DMS114 treated with DMSO at 0.1 percent for 48 hours (cell line): Measurements from ENCODE around the gene ABCA10.
"Not testable (repeated sequence)": the region's sequence is repeated elsewhere in the genome, so short reads cannot be mapped to it uniquely, and the experiment has no call there.

Experiments
- DNase-seq: peaks from one replicate; lab custom pipeline; 2025; ENCODE audit not compliant: unreplicated experiment; lab: John Stamatoyannopoulos, UW

The ABCA10 gene

GRCh38 chr17:69228018-69228417, 606 bp downstream of the ABCA10 start:
- no peak for DNase-seq

DNA sequence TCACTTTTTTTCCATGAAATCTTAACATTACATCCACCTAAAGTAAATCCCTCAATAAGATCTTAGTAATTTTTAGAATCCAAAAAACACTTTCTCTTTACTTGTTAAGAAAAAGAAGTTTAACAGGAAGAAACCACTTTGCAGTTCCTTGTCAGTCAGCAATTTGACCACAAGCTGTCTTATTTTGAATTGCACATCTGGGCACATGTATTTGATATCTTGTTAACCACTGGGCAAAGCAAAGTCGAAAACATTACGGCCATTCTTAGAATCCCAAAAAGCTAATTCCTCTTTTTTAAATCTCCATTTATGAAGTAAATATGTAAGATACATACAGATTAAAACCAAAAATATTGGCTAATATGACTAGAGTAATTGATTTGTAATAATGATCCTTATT, 1.1 kb downstream of the ABCA10 start:
- DNase-seq: no peak

- no peak for DNase-seq
Observed at GRCh38 chr17:69223809-69224208, 4.8 kb downstream of the ABCA10 start.

DNA sequence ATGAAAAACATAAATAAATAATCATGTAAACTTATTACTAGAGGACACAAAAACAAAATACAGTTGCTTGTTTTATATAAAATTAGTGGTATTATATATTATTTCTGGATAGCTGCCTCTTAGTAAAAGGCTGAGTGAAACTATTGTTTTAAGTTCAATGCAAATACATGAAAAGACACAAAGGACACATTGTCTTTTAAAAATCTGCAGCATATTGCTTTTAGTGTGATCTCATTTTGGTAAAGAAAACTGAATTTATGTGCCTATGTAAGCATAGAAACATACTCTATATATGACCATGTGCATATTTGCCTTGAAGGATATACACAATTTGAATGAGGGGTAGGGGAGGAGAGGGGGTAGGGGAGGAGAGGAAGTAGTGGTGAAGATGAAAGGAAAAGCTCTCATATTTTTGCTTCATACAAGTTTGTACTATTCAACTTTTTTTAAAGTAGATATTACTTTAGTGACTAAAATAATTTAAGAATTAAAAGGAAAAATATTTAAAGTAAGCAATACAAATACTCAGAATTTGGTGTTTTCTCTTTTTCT, 5.8 kb downstream of the ABCA10 start:
- DNase-seq: no peak

- no peak for DNase-seq
Observed at GRCh38 chr17:69220098-69220497, 8.5 kb downstream of the ABCA10 start.

GRCh38 chr17:69218986-69219385, 9.6 kb downstream of the ABCA10 start:
- DNase-seq: no peak

DNA sequence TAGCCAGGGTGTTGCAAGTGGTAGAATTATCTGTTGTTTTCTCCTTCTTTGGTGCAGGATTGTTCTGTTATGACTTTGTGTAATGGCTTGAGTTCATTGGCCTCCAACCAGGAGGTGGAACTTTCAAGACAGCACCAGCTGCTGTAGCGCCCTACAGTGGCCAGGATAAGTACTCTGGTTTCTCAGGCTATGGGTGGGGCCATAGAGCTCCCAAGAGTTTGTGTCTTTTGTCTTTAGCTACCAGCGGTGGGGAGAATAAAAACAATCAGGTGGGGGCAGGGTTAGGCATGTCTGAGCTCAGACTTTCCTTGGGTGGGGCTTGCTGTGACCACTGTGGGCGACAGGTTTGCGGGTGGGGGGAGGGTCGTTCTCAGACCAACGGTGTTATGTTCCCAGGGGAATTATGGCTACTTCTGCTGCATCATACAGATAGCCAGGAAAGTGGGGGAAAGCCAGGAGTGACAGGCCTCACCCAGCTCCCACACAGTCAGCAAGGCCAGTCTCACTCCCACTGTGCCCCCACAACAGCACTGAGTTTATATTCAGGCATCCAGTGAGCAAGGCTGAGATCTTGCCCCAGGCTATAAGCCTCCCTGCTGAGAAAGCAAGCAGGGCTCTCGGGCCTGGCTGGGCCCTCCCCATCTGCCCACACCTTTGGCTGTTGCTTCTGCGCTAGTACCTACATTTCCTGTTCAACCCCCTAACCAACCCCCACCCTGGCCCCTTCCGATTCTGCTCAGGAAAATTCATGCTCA, 15.4 kb downstream of the ABCA10 start:
- DNase-seq: no peak

- DNase-seq: no peak
Observed at GRCh38 chr17:69208640-69209039, 20.0 kb downstream of the ABCA10 start.

- DNase-seq: no peak
Observed at GRCh38 chr17:69207151-69207550, 21.5 kb downstream of the ABCA10 start.

GRCh38 chr17:69198238-69198637, 30.4 kb downstream of the ABCA10 start:
- DNase-seq: no peak

DNA sequence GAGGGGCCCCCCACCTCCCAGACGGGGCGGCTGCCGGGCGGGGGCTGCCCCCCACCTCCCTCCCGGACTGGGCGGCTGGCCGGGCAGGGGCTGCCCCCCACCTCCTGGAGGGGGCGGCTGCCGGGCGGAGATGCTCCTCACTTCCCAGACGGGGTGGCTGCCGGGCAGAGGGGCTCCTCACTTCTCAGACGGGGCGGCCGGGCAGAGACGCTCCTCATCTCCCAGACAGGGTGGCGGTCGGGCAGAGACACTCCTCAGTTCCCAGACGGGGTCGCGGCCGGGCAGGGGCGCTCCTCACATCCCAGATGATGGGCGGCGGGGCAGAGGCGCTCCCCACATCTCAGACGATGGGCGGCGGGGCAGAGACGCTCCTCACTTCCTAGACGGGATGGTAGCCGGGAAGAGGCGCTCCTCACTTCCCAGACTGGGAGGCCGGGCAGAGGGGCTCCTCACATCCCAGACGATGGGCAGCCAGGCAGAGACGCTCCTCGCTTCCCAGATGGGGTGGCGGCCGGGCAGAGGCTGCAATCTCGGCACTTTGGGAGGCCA, 32.4 kb downstream of the ABCA10 start:
- not testable (repeated sequence) for DNase-seq

GRCh38 chr17:69192754-69193153, 35.9 kb downstream of the ABCA10 start:
- DNase-seq: no peak

DNA sequence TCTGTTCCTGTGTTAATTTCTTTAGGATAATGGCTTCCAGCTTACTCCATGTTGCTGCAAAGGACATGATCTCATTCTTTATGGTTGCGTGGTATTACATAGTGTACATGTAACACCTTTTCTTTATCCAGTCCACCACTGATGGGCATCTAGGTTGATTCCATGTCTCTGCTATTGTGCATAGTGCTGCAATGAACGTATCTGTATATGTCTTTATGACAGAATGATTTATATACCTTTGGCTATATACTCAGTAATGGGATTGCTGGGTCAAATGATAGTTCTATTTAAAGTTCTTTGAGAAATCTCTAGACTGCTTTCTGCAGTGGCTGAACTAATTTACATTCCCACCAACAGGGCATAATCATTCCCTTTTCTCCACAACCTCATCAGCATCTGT, 39.8 kb downstream of the ABCA10 start:
- no peak for DNase-seq

DNA sequence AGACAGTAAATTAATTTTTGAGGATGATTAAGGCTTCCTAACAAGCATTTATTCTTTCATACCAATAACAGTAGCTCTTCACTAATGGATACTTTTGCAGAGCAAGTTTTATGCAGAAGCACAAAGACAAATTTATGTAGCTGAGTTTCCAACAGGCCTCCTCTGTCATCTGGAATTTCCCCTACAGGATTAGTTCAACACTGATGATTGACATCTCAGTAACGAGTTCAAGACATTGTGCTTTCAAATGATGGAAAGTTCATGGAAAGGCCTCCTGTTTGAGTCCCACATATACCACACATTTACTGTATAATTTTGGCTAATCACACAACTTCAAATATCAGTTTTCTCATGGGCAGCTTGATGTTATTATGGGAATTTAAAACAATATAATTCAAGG, 40.6 kb downstream of the ABCA10 start:
- no peak for DNase-seq

GRCh38 chr17:69187294-69187693, 41.3 kb downstream of the ABCA10 start:
- DNase-seq: no peak

DNA sequence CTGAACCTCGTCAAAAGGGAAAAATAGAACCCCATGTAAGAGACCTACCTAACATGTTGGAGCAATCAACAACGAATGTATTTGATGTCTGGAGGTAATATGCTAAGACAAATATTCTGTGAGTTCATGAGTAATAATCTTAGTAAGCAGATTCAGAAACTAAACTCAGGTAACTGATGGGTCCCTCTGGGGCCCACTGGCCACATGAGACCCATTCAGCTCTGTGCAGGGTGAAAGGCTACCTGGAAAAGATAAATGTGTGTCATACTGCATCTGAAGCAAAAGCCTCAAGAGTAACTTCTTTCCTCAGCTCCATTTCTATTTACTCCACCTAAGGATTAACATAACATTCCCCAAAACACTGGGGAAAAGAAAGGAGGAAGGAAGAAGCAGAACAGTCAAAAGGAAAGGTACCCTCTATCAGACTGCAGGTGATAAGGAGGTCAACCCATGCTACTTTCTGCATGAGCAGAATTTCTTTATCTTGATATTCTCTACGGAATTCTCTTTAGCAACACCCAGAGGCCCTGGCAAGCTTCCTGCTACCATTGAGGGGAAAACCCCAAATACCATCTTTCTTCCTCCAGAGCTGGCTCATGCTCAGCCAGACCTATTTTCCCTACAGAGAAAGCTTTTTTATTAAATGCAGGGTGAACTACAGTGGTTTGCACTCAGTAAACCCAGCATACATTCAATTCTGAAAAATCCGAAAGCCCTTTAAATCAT, 49.2 kb downstream of the ABCA10 start:
- DNase-seq: no peak

DNA sequence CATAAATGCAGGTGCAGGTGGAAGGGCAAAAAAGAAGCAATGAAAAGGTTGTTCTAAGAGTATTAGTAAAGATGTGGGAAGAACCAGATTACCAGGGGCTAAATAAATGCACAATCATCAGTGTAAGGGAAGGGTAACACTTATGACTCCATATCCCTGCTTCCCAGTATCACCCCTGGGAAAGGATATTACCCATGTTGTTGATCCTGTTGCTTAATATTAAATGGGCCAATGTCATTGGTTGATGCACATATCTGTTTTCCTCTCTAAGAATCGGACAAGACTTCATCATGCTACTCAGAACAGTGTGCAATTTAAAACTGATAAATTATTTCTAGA, 52.2 kb downstream of the ABCA10 start:
- DNase-seq: no peak

DNA sequence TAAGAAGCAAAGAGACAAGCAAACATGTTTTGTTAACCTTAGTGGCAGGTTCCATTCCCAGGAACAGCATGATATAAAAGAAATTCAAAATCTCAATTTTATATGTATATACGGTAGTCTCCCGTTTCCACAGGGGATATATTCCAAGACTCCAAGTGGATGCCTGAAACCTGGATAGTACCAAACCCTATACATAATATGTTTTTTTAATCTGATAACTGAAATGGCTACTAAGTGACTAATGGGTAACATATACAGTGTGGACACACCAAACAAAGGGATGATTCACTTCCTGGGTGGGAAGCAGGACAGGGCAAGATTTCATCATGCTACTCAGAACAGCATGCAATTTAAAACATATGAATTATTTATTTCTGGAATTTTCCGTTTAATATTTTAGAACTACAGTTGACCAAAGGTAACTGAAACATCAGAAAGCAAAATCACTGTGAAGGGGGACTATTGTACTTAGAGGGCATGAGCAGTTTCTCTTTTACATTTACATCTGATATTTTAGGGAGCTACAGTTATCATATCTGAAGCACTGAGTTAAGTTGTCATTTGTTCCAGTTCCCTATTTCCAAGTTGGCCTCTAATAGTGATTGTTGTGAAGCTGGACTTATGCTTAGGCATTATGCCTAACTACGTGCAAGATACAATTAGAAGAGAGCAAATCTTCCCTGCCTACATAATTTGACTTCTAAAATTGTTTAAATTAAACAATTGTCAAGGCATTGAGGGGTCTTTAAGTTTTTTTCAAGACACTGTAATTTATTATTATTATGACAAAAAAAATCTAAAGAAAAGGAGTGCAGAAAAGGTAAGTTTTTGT, 52.8 kb downstream of the ABCA10 start:
- DNase-seq: no peak

DNA sequence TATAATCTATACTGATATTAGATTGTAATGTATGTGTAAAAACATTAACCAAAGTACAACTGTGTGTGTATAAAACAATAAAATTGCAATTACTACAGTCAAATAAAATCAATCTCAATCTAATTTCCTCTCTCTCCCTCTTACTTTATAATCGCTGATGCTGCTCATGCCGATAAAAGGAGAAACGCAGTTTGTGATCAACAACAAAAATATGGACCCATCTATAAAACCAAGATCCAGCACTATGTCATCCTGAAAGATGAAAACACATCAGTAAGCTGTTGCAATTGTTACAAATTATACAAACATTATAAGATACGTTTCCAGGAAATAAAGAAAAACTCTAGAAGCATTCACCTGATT, 53.4 kb downstream of the ABCA10 start:
- DNase-seq: no peak

GRCh38 chr17:69173118-69173517, 55.5 kb downstream of the ABCA10 start:
- no peak for DNase-seq

DNA sequence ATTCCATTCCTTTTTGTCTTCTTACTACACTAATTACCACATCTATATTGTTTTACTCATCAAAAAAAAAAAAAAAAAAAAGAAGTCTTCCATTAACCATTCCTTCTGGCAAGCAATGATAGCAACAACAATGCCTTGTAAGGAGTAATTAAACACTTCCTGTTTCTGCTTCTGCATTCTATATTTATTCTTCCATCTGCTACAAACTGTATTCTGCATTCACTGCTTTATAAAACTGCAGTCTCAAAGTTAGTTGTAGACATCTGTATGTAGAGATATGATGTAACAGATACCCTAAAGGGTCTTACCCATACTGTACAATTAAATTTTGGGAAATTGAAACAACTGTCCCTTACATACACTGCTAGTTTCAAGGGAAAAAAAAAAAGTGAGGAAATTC, 58.2 kb downstream of the ABCA10 start:
- no peak for DNase-seq
